ENCODE data around the gene CSHL1.
"Not testable (repeated sequence)": the region's sequence is repeated elsewhere in the genome, so short reads cannot be mapped to it uniquely, and the experiment has no call there.

The CSHL1 gene

DNA sequence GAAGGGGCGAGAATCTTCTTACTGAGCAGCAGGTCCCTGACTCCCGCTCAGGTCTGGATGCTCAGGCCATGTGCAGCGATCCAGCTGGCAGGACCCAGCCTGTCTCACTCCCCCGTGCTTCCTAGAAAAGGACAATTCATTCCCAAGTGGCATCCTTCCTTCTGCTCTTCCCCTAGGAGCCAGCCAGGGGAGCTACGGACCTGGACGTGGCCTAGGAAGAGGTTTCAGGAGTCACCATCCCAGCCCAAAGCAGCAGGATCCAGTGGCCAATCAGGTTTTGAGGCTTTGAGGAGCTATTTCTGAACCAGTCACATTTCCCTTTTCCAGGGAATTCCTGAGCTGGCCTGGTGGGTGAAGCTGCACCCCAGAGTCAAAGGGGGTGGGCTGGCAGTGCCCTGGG is 28.8 kb upstream of the CSHL1 start:
- DNase-seq = no peak

DNA sequence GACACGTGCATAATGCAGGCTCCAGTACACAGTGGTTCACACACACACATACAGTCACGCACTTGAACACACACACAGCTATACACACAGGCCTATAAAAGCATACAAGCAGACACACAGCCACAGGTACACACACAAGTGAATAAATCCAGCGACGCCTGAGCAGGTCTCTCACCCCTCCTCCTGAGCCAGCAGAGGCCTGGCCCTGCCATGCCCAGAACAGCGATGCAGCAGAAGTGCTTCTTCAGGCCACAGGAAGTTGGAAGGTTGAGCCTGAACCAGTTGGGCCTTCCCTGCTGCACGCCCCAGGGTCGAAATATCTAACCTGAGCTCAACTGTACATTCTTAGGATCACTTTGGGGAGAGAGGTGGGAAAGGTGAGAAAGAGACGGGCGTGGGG is 28.3 kb upstream of the CSHL1 start:
- DNase-seq = no peak

DNA sequence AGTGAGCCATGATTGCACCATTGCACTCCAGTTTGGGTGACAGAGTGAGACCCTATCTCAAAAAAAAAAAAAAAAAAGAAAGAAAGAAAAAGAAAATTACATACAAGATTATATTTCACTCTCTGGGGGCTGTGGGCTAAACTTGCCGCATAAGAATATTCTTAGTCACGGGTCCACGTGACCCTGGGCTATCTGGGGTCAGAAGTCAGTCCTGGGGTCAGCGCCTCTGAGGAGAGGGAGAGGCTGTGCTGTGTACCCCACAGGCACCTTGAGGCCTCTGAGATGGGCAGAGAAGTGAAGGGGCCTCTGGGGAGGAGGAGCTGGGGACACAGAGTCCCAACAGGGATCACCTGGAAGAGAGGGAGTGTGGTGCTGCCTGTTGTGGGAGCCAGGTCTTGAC is 26.9 kb upstream of the CSHL1 start:
- no peak for DNase-seq

DNA sequence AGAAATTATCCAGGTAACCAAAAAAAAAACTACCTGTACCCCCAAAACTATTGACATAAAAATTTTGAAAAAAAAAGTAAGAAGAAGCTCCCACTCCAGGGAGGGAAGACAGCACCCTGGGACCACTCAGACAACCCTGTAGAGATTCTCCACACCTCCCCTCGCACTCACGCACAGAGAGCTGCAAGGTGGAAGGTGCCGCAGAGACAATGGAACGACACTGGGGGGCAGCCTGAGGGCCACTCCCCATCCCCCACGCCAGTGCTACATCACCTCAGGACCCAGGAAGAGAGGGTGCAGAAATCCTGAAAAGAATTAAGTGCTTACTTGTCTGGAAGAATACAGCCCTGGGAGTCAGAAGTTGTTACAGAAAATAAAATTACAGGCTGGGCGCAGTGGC is 26.3 kb upstream of the CSHL1 start:
- no peak for DNase-seq

DNA sequence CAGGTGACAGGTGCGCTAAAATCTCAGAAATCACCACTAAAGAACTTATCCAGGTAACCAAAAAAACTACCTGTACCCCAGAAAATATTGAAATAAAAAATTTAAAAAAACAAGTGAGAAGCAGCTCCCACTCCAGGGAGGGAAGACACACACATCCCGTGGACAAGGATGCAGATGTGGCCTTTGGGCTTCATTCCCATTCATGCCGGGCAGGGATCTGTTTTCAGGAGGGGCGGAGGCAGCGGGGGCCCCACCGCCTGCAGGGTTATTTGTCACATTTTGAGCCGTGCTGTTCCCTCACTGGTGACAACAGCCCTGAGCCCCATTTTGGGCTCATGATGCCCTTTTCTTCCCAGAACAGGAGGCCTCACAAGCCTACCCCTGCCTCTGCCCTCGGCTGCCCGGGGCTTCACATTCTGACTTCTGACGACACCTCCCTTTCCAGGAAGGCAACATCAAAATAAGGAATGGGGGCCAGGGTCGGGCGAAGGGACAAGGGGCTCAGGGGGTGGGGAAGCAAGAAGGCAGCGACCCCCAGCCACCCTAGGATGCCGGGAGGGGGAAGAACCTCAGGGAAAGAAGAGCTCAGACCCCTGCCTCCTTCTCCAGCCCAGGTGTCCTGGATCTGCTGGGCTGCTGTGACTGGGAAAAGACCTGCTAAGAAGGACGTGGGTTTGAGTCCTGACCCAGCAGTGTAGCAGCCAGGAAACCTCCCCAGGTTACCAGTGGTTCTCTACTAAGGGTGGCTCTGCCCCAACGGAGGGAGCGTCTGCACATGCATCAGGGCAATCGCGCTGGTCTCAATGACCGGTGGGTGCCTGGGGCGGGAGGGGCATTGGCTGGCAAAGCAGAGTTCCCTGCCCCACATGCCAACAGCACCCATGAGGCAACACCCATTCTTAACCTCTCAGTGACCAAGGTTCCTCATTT is 23.4 kb upstream of the CSHL1 start:
- DNase-seq = no peak

DNA sequence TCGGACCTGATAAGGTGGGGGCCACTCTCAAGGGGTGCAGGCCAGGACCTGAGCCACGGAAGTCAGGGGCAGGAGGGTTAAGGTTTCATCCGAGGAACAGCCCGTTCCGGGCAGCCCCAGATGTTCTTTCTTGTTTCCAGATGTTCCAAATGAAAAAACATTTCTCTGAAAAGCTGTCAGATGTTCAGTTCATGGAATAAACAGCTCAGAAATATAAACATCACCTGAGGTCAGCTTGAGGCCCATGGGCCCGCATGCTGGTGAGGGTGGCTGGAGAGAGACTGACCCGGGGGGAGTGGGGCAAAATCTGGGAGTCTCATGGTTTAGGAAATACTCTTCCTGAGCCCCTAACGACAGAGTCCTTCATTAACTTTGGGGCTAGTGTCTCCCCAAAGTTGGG is 22.5 kb upstream of the CSHL1 start:
- DNase-seq = no peak

DNA sequence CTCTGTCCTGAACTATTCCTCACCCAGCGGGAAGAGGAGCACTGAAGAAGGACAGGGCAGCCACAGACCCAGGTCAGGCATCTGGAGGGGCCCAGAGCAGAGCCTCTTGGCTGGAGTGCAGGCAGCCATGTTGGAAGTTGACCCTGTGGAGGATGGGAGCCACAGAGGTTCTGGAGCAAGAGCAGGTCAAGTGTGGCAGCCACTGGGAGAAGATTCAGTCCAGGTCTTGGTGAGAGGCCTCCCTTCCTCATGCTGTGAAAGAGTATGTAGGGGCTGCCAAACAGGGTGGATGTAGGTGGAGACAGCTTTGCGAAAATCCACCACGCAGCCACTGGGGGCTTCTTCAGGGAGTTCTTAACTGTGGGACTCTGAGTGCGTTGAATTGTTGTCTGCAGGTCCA is 21.7 kb upstream of the CSHL1 start:
- DNase-seq = no peak

DNA sequence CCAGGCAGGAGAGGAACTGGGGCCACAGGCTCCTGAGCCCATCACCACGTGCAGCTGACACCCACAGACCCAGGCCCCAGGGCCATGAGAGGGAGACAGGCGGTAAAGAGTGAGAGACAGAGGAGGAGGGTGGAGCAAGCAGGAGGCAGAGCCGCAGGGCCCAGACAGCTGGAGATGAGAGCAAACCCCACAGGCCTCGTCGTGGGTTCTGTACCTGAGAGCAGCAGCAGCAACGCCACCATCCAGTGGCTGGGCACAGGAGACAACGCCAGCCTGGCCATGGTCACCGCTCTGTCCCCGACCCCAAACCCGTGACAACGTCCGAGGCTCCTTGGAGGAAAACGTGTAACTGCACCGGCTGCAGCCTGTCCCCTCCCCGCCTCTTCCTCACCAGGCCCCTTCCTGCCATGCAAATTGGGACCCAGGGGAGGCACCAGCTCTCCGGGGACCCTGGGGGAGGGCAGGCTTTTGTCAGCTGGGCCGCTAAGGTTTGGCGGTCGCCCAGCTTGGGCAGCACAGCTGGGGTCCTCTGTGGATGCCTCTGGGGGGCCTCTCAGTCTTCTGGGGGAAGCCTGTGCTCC is 21.0 kb upstream of the CSHL1 start, which contains the start of gene CD79B:
Gene CD79B (minus strand): TSS at position 351 of the 581 bp plus-strand sequence. CDS start 70 bp downstream, at position 281.
- DNase-seq = peak; percentile 65

DNA sequence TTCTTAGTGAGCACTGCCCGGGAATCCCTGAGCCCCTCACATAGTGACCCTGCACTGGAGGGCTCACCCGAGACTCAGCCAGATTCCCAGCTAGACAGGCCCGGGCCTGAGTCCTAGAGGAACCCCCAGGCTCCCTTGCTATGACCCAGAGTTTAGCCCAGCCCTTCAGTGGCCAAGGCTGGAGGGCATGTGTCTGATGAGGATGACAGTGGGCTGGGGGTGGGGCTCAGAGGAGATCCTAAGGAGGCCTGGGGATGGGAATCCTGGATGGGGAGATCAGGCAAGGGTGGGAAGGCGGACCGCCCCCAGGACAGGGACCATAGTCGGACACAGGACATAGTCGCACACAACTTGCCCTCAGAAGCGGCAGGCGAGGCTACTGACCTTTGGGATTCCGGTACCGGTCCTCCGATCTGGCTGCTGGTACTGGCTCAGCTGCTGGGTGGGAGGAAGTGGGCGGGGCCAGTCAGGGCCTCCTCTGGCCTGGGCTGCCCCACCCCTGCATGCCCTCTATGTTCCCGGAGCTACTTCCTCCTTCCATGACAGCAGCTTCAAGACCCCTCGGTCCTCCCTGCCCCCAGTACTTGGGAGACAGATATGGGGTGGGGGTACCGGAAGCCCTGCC is 20.0 kb upstream of the CSHL1 start:
- peak; percentile 67 for DNase-seq

DNA sequence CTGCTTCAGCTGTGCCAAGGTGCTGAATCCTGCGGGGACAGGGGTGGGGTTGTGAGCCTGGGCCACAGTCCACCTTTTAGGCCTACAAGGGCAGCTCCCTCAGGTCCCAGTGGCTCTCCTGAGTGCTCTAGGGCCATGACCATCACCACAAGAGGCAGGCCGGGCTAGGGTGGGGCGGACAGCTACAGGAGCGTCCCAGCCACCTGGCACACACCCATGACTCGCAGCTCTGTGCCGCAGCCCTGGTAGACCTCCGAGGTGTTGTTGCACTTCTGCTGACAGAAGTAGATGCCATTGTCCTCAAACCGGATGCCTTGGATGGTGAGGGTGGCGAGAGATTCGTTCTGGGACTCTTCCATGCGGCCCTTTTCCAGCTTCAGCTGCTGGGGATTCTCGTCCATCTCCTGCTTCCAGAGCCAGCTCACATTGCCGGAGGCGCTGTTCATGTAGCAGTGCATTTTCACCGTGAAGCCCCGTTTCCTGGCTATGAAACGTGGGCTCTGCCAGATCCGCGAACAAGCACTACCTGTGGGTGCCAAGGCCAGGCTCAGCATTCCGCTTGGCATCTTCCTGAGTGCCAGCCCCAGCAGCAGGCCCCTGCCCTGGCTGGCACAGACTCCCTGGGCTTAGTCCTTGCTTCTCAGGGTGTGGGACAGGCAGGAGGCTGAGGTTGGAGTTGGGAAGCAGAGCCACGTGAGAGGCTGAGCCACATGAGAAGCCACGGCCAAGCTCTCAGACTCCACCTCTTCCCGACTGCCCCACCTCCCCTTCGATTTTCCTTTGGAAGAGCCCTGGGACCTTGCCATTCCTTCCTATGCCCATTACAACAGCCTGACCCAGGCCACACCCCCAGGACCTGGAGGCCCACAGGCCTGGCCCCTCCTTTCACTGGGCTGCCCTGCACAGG is 19.1 kb upstream of the CSHL1 start:
- no peak for DNase-seq

DNA sequence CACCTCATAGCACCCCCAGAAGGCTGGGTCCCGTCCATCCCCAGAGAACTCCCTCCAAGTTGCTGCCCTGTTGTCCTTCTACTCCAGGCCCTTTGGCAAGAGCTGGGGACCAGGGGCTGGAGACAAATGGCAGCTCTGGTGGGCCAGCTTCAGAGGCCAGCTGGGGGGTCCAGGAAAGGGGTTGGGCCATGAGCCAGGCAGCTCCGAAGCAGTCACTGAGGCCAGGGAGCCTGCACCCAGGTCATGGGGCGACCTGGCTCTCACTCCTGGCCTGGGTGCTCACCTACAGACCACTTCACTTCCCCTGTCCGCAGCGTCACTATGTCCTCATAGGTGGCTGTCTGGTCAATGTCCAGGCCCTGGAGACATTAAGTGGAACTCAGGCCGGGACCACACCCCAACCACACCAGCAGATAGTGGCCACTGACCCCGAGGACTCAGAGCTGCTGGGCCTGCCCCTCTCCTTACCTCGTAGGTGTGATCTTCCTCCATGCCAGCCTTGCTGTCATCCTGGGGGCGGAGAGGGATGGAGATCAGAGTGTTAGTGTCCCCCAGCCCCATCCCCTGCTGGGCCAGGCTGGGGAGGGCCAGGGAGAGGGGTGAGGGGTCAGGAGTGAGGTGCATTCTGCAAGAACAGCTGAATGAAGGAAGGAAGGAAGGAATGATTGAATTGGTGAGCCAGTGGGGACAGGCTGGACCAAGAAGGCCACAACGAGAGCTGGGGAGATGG is 18.1 kb upstream of the CSHL1 start:
- no peak for DNase-seq

DNA sequence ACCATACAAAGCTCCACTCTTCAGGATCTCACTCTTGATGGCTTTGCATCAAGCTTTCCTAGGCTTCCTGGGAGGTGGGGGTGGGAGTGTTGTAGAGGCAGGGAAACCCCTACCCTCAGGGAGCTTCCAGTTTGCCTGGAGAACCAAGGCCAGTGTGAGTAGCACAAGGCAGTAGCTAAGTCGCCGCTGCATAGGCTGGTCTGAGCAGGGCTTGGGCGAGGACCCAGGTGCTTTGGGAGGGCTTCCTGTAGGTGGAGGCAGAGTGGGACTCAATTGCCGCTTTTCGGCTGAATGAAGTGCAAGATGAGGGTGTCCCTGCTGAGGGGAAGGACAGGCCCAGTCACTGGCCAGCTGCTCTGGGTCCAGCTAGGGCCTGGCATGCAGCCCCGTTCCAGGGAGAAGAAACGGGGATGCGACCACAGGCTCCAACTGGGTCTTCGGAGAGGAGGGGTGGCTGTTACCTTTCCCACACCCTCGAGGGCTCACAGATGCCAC is 17.2 kb upstream of the CSHL1 start:
- no peak for DNase-seq

DNA sequence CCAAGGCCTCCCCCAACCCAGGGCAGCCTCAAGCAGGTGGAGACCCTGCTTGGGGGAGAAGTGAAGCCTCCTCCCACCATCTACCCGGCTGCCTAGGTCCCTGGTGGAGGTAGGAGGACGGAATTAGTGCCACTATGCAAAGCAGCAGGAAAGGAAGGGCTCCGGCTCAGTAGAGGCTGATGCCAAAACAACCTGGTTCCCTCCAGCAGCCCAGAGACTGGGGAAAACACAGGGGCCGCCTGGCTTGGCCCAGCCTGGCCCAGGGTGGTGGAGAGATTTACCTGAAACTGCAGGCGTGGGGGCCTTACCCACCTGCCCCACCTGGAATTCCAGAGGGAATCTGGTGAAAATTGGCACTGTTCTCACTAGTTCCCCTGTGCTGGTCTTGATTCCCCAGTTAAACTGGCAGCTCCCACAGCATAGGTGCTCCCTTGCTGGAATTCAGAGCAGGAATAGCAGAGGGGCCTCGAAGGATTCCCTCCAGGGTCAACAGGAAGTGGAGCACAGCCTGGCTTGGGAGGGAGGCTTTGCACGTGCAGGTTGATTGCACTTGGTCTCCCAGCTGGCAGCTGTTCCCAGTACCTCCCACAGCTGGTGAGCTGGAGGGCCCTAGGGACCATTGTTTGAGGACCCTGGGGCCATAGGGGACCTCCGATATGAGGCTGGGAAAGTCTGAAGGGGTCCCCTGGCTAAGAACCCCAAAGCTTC is 16.6 kb upstream of the CSHL1 start:
- no peak for DNase-seq

DNA sequence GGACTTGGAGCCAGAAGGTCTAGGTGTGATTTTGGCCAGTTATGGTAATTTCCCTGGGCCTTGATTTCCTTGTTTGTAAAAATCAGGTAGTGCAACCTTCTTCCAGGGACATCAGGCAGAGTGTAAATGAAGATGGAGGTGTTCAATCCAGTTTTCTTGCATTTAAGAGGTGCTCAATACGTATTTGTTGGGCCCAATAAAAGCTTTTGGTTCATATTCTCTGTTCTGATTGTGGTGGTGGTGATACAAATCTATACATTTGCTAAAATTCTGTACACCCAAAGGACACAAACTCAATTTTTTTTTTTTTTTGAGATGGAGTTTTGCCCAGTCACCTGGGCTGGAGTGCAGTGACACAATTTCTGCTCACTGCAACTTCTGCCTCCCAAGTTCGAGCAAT is 15.1 kb upstream of the CSHL1 start:
- DNase-seq = no peak

DNA sequence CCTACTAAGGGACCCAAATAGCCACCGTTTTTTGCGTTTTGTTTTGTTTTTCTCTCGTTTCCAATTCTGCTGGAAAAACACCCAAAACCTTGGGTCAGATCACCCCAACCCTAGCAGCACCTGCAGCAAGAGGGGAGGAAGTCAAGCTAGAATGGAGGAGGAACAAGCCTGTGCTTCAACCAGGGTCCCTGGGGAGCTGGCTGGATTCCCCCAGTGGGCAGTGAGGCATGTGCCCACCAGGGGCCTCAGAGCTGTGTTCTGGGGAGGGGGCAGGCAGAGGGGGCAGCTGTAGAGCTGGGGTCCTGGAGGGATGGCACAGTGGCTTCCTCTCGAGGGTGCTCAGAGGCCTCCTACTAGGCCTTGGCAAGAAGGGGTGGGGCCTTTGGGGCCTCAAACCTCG is 14.6 kb upstream of the CSHL1 start:
- DNase-seq = no peak

DNA sequence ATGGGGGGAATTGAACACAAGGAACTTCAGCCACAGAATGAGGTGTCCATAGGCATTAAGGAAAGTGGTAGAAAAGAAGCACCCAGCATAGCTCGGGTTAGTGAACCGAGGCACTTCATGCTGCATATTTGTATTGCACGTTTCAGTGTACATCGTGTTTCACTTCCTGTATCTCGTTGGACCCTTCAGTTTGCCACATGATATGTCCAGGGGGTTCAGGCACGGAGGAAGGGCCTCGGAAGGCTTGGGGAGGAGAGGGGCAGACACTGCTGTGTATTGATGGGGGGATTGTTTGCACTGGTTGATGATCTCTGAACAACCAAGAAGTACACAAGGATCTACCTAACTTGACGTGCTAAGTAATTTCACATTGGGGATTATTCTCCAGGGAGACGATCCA is 11.3 kb upstream of the CSHL1 start:
- not testable (repeated sequence) for DNase-seq

DNA sequence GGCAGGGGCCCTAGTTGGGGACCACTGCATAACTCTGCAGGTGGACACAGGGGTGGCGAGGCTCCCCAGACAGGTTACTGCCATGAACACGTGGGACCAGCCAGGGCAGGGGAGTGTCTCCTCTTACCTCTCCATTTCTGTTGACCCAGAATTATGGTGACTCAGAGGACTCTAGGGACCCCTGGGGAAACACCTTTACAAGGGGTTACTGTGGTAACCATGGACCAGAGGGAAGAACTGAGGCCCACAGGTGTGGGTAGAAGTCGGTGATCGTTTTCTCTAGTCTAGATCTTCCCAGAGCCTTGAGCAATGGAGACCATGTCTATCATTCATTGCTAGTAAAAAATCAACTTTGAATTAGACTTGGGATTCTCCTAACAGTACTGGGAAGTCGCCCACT is 9.7 kb upstream of the CSHL1 start:
- DNase-seq = not testable (repeated sequence)

DNA sequence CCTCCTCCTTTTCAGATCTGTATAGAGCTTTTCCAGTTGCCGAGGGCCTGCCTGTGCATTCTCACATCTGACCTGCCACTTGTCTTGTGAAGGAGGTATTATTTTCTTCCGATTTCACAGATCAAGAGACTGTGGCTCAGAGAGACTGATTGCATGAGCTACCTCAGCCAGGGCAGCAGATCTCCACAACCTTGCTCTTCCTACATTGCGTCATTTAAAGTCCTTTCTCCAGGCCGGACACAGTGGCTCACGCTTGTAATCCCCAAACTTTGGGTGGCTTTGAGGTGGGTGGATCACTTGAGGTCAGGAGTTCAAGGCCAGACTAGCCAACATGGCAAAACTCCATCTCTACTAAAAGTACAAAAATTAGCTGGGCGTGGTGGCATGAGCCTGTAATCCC is 9.0 kb upstream of the CSHL1 start:
- DNase-seq = not testable (repeated sequence)

DNA sequence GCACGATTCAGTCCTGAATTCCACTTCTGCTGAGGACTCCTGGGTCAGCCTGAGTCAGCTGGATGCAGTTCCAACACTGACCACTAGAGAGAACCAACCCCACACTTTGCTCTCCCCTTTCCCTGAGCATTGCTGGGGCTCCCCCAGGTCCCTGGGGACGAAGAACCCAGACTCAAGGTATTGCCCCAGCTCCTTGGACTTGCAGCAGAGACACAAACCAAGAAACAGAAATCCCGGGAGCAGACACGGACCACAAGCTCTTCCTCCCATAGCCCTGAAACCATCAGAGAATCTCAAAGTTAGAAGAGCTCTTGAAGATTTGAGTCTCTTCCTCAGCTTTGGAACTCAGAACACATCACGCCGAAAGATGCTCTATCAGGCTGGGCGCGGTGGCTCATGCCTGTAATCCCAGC is 8.3 kb upstream of the CSHL1 start:
- peak; percentile 80 for DNase-seq

DNA sequence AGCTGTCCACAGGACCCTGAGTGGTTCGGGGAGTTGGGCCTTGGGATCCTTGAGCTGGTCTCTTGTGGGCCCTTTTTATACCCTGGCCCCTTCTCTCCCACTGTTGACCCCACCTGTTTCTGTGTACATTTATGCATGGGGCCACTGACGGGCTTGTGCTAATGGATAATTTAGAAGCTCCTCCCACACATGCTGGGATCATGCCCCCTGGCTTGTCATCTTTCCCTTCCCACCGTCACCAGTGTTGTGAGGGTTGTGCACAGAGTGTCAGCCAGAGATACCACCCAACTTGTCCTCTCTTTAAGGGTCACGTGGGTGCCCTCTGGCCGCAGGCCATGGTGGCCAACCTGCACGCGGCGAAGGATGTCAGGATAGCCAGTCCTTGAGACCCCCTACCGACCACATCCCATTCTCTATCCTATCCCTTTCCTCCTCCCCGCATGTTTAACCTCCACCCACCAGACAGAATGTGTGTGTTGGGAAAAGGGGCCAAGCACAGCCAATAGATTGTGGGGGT is 7.8 kb upstream of the CSHL1 start, which contains the start of gene GH1:
Gene GH1 (minus strand): TSS at position 51 of the 517 bp plus-strand sequence. CDS start 63 bp downstream, outside the sequence.
- not testable (repeated sequence) for DNase-seq

DNA sequence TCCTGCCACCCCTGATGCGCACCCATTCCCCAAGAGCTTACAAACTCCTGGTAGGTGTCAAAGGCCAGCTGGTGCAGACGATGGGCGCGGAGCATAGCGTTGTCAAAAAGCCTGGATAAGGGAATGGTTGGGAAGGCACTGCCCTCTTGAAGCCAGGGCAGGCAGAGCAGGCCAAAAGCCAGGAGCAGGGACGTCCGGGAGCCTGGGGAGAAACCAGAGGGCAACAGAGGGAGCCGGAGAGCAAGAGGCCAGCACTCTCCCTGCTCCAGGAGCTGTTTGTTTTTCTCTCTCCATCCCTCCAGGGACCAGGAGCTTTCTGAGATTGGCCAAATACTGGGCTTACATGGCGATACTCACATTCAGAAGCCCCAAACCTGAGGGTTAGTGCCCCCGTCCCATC is 7.2 kb upstream of the CSHL1 start:
- DNase-seq = no peak

All from activated CD4-positive, alpha-beta T cell treated with anti-CD3 and anti-CD28 coated beads for 48 hours (primary cell).